HG03571 (cell line): ENCODE data around the gene PTPMT1.

Source experiments
- ATAC-seq: cut with Tn5 transposase; IDR thresholded peaks from one replicate; pipeline ENCODE4 v1.9.1; 2021; ENCODE audit not compliant: unreplicated experiment

The PTPMT1 gene

DNA sequence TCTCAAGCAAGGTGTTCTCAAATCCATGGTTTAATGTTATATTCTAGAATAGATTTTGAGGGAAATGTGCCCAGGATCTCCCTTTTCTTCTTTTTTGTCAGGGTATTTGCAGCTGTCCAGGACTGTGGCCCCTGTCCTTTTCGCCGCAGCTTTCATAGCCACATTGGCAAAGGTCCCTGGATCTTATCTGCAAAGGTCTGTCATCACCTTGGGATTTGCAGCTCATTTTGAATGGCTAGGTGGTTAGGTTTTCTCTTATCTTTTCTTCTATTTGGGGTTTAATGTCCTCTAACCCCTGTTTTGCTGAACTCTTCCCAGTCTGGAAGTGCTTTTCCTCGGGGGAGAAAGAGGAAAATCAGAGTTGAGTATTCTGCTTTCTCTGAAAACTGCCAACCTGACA, 40.5 kb downstream of the PTPMT1 start:
- no peak for ATAC-seq

DNA sequence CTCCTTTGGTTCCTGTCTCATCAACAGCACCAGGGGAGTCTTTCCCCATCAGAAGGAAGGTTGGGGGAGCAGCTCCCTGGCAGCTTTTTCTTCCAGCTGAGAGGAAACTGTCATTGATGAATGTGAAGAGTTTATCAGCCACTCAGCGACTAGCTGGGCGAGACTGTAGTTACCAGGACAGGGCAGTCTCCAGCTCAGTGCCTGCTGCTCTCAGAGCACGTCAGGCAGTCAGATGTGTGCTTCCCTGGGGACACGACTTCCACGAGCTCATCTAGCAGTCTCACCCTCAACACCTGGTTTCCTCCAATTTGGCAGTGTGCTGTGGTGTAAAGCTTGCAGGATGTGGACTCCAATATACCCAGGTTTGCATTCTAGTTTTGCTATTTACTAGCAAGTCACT, 41.3 kb downstream of the PTPMT1 start:
- no peak for ATAC-seq

DNA sequence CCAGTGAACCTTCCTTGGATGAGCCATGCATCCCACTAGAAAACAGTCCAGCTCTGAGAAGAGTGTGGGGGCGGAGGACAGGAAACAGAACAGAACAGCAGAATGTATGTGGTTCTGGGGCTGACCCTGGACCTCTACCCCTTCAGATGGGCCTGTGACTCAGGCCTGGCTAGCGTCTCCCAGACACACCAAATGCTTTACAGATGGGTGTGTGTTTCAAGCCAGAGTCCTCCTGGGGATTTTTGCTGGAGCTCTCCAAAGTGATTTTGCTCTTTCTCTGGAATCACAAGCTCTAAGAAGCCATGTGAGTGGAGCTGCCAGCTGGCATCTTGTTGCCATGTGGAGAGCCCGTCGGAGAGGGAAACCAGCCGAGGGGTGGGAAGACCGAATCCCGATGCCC, 42.0 kb downstream of the PTPMT1 start:
- ATAC-seq: no peak

DNA sequence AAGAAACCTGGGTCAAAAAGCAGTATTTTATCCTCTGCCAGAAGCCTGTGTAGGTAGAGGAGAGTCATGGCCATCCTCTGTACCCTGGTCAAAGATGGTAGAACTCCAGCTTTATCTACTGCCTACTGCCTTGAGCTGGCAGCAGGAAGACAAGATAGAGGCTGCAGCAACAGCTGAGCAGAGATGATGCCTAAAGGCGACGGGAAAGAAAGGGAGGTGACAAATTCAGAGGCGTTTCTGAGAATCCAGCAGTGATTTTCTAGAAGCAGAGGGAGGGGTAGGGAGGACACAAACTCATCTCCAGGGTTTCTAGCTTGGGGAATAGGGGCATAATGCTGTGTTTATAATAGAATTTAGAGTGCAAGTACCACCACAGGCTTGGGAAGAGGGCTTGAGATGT, 44.3 kb downstream of the PTPMT1 start:
- no peak for ATAC-seq

DNA sequence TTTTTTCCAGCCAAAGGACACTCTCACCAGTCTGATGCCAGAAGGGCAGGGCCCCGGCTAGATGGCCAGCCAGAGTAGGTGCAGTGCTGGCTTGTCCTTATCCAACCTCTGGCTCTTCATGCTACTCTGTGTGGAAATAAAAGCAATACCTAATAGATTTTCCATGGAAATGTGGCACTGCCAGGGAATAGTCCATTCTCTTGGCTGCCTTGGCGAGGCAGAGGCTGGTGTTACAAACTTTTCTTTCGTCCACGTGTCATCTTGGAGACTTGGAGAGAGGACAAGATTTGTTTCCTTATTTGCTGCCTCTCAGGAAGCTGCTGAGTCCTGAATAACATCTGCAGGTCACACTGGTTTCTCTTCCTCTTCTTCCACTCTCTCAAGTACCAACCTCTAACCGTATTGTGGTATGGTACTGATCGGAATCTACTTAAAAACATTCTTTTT, 46.0 kb downstream of the PTPMT1 start:
- ATAC-seq: peak; percentile 73

DNA sequence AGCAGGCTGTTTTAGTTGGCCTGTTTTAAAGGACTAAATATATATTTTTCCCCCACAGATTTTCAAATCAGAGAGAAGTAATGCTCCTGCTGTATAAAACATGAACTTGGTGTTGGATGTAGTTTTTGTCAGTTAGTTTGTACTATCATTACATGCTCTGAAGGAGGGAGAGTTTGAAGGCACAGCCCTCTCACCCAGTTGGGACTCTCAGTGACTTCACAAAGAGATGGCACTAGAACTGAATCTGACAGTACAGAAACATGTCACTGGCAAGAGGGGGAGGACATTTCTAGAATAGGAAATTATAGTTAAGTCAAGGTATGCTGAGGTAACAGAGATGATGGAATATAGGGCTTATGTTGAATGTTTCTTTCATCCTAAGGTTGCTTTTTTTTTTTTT, 49.9 kb downstream of the PTPMT1 start:
- ATAC-seq: no peak

DNA sequence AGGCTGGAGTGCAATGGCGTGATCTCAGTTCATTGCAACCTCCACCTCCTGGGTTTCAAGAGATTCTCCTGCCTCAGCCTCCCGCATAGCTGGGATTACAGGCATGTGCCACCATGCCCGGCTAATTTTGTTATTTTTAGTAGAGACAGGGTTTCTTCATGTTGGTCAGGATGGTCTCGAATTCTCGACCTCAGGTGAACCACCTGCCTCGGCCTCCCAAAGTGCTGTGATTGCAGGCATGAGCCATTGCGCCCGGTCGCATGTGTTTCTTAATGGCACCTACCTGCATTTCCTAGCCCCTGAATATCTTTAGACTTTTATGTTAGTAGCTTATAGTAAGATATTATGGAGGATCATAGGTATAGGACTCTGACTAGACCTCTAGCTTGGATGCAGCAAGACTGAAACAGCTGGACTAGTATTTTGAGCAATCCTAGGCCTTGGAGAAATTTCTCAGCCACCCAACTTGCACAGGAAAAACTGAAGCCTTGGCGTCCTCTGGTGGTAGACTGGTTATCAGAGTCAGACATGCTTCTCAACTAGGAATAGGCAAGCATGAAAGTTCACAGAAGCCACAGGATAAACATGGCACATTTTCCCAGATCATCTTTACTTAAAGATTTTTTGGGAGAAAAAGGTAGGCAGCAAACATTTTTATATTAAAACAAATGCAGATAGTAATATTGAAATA, 51.5 kb downstream of the PTPMT1 start:
- ATAC-seq: no peak

DNA sequence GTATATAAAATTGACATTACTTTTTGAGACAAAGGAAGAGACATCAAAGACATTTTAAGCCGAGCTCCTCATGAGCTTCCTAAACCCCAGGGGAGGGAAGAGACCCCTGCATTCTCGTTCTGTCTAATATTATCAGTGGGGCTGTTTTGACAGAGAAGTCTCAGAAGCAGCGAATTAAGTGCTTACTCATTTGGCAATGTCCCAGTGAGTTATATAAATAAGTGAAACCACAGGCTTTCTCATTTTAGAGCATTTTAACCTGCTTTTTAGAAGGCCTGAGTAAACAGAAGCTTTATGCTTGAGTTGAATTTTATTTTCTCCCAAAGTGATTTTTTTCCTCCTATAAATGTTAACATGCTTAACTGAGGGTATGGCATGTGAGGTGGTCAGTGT, 52.0 kb downstream of the PTPMT1 start:
- no peak for ATAC-seq

DNA sequence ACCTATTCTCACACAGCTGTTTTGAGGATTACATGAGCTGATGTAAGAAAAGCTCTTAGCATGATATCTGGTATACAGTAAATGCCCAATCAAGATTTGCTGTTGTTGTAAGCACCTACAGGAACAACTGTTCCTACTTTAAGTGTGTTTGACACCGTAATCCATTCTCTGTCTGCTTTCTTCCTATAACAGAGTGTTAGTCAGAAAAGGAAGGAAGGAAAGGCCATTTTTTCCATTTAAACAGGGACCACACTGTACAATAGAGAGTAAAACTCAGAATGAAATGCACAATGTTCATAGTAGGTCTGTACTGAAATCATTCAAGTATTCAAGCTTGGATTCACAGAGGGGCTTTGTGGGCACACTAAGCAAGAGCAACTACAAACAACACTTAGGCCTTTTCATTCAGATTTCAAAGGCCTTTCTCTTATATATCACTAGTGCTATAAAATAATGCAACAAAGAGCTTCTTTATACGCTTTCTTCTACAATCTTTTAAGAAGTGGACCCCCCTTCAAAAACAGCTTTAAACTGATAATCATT, 55.5 kb downstream of the PTPMT1 start:
- no peak for ATAC-seq
